NCI-H1105 treated with DMSO at 0.1 percent for 48 hours (cell line): ENCODE measurements around the gene MTCH1.
"Not testable (repeated sequence)": the region's sequence is repeated elsewhere in the genome, so short reads cannot be mapped to it uniquely, and the experiment has no call there.

Source experiments
- DNase-seq: peaks from one replicate; lab custom pipeline; 2025; lab: John Stamatoyannopoulos, UW

Gene MTCH1

GRCh38 chr6:36997811-36998722 is 12.1 kb upstream of the MTCH1 start:
- no peak for DNase-seq

DNA sequence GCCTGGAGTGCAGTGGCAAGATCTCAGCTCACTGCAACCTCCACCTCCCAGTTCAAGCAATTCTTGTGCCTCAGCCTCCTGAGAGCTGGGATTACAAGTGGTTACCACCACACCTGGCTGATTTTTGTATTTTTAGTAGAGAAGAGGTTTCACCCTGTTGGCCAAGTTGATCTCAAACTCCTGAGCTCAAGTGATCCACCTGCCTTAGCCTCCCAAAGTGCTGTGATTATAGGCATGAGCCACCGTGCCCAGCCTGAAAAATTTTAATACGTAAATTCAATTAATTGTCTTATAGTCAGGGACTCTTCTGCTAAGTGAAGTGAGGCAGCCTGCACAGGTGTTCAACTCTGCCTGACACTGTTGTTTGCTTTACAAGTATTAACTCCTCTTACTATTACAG is 4.4 kb upstream of the MTCH1 start:
- not testable (repeated sequence) for DNase-seq

GRCh38 chr6:36989264-36989663 is 3.3 kb upstream of the MTCH1 start:
- DNase-seq: no peak

GRCh38 chr6:36986704-36987047 is 680 bp upstream of the MTCH1 start:
- DNase-seq: no peak

GRCh38 chr6:36985417-36985807 is 584 bp downstream of the MTCH1 start:
- no peak for DNase-seq

DNA sequence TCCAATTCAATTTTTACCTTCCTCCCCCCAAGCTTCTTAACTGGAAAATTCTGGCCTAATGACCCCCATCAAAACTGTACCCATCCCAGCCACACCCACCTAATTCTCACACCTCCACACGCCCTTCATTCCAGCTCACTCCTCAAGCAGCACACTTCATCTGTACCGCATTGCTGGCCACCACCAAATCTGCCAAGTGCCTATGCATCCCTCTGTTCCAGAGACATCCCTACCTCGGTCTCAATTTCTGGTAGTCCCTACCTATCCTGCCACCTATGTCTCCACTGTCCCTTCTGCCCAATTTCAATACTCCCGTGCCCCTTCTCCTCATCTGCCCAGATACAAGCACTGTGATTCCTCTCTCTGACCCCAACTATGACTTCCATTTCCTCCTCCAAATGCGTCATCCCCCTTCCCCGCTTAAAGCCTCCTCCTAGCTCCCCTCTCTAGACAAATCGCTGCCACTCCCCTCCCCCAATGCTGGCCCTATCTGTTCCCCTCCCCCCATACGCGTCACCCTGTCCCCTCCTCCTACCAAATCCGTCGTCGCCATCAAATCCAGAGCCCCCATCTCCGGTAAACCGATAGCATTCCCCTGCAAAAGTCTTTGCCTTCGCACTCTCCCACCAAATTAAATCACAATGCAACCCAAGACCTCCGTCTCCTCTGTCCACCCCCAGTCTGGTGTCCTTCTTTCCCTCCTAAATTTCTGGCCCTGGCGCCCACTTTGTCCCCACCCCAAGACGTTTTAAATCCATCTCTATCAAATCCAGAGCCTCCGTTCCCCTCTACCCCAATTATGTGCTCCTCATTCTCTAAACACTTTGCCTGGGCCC is 1.2 kb downstream of the MTCH1 start:
- DNase-seq: peak; percentile 39

DNA sequence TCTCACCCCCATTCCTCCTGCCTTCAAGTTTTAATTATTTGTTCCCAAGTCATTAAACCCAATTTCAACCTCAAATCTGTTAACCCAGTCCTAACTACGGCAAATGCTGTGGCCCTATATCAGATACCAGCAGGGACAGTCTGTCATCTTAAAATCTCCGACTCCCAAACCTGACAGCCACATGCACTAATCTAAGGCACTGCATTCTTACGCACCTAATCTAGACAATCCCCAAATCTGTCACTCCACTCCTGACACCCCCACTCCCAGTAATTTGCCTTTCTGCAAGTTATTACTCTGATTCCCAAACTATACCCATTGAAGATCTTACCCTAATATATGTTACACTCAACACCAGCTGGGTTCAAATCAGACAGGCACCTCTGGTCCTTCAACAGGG is 2.5 kb downstream of the MTCH1 start:
- no peak for DNase-seq

DNA sequence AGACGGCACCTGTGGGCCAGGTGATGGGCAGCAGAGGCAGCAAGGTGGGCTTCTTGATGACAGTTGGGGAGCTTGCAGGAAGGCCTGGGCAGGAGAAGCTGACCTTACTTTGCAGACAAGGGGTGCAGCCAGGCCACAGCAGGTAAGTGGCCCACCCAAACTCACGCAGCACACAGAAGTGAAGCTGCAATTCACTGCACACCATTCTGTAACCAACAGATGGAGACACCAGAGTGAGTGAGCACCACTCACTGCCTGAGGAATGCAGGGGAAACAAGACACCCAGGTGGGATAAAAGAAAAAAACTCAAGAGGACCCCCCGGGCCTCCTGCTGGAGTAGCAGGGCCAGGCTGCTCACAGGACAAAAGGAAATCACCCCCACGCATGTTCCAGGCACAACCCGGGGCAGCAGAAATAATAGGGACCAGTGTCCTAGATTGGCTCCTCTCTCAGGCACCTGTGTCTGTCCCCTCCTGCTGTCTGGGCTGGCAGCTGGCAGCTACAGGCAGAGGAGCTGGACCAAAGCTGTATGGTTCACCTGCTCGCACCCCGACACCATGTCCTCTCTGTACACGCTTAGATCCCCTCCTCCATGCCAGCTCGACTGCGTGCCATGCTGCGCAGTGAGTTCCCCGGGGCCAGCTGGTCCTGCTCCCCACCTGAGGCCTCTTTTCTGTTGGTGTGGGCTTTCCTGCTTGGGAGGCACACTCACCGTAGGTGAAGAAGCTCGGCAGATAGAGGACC is 4.9 kb downstream of the MTCH1 start:
- DNase-seq: no peak

DNA sequence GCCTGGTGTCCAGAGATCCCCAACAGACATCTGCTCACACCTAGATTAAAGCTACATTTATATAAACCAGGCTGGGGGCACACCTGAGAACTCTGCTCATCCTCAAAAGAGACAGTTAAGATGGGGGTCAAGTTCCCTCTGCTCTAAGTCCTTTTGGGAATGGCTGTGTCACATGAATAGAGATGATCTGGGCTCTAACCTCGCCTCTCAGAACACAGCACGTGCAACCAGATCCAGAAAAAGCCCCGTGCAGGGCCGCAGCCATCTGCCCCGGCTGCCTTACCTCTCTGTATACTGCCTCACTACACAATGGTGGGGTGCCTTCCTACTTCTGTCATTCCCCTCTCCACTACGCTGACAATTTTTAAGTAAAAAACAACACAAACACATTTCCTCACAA is 5.9 kb downstream of the MTCH1 start:
- no peak for DNase-seq

DNA sequence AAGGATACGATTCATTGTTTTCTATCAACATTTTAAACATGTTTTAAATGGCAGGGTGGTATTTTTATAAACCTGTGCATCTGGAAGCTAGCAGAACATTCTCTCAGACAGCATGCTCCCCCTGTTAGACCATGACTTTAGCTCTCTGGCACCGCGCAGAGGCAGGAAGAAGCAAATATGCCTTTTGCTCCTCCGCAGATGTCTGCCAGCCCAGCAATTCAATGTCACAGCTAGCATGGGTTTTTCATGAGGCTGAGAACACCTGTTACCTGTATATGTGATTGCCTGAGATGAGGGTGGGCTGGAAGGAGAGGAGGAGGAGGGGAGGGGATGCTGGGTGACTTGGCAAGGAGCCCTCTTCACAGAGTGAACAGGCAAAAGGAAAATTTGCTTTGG is 6.7 kb downstream of the MTCH1 start:
- DNase-seq: peak; percentile 96

DNA sequence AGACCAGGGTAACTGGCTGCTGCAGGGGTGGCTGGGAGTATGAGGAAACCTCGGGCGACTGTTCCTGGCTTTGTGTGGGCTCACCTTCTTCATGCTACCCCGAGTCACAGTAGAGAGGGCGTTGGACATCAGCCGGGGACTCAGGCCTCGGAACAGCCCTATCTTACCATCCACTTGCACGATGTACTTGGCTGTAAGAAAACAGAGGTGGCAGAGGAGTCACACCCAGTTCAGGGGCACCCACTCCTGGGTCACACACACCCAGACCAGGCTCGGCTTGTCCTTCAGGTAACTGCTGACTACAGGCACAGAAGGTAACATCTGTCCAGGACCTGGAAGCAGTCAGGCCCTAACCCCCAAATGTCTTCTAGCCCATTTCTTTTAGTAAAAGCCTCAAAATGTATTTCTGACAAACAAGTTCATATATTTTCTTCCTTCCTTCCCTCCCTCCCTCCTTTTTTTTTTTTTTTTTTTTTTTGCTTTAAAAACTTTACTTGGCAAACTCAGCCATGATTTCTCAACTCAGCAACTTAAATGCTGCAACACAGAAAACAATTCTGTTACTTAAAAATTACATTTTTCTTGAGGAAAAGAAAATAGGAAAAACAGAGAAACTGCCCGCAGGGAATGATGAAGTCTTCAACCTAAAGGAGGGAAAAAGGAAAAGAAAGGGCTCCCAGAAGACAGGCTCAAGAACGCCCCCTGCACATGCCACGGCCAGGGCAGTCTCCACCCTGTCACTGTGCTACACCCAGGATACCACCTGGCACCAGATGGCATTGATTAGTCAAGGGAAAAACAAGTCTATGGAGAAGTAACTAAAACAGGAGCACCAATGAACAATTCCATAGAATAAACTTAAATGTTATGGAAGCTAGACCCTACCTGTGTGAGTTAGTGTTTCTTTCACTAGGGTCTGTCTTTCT is 7.3 kb downstream of the MTCH1 start:
- no peak for DNase-seq

- no peak for DNase-seq
Measured at GRCh38 chr6:36977470-36977941, 8.5 kb downstream of the MTCH1 start.

GRCh38 chr6:36976931-36977330 is 9.1 kb downstream of the MTCH1 start:
- DNase-seq: no peak

GRCh38 chr6:36976509-36976908 is 9.5 kb downstream of the MTCH1 start:
- DNase-seq: no peak

DNA sequence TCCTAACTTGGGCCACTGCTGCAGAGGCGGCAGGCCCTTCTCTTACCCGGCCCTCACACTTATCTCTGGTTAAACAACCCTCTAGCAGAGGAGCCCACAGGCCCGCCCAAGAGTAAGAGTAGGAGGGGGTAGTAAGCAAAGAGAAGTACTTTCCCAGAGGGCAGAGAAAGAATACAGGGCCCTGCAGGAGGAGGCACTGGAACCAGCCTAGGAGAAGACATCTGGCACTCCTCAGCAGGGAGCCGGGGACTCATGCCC is 10.1 kb downstream of the MTCH1 start:
- DNase-seq: no peak

- DNase-seq: no peak
Measured at GRCh38 chr6:36975231-36976006, 10.6 kb downstream of the MTCH1 start.

DNA sequence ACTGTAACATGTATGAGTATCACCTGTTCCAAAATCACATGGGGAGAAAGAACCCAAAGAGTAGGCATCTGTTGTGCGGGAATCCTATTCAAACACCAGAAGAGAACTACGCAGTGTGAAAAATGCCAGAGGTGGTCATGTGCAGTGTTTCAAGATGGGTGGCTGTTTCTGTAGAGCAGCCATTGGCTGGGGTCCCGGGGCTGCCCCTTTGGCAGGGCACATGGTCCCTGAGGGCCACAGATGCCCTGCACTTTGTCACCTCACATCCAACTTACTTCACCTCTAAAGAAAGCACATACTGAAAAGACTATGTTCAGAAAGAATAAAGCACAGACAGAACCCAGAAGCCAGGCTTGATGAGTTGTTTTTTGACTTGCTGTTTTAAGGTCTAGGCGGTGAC is 12.3 kb downstream of the MTCH1 start:
- DNase-seq: no peak

- DNase-seq: no peak
Measured at GRCh38 chr6:36973190-36973589, 12.8 kb downstream of the MTCH1 start.

GRCh38 chr6:36971921-36972673 is 13.9 kb downstream of the MTCH1 start:
- DNase-seq: no peak
